Smooth muscle cell (in vitro differentiated cells): ENCODE data around the gene USP19. TPM values are rescaled to one million over a fixed set of nuclear protein-coding genes. Genes with fewer than 3 reads are reported as not detected.

ENCODE experiments used
- DNase-seq: peaks from one replicate; lab custom pipeline; 2025; ENCODE audit not compliant: unreplicated experiment; lab: John Stamatoyannopoulos, UW
- H2AFZ ChIP-seq: fragments of 200-600 bp; sonication (generic); 2 replicates; pipeline ENCODE4 v1.6.0; 2016; ENCODE audit warnings: antibody characterized with exemption, low read depth, mild to moderate bottlenecking
- H3F3A ChIP-seq: fragments of 200-600 bp; sonication (generic); 2 replicates; pipeline ENCODE4 v1.6.0; 2017; ENCODE audit warnings: antibody characterized with exemption, low read depth
- H3K27ac ChIP-seq: fragments of 200-600 bp; sonication (generic); 2 replicates; pipeline ENCODE4 v1.5.1; 2016; ENCODE audit warnings: low read depth, mild to moderate bottlenecking
- H3K27me3 ChIP-seq: fragments of 200-600 bp; sonication (generic); 2 replicates; pipeline ENCODE4 v1.6.1; 2016; ENCODE audit warnings: low read depth, mild to moderate bottlenecking
- H3K36me3 ChIP-seq: fragments of 200-600 bp; sonication (generic); 2 replicates; pipeline ENCODE4 v1.5.1; 2016; ENCODE audit warnings: low read depth
- H3K4me1 ChIP-seq: fragments of 200-600 bp; sonication (generic); 2 replicates; pipeline ENCODE4 v1.5.1; 2016; ENCODE audit warnings: low read depth
- H3K4me2 ChIP-seq: fragments of 200-600 bp; sonication (generic); 2 replicates; pipeline ENCODE4 v1.6.0; 2016; ENCODE audit warnings: mild to moderate bottlenecking
- H3K4me3 ChIP-seq: fragments of 200-600 bp; sonication (generic); 2 replicates; pipeline ENCODE4 v1.5.1; 2016; ENCODE audit warnings: mild to moderate bottlenecking
- H3K79me2 ChIP-seq: fragments of 200-600 bp; sonication (generic); 2 replicates; pipeline ENCODE4 v1.6.0; 2016; ENCODE audit warnings: low read depth, mild to moderate bottlenecking
- H3K9ac ChIP-seq: fragments of 200-600 bp; sonication (generic); 2 replicates; pipeline ENCODE4 v1.6.0; 2016; ENCODE audit warnings: low read depth
- H3K9me3 ChIP-seq: fragments of 200-600 bp; sonication (generic); replicated peaks from 2 replicates; pipeline ENCODE4 v1.5.1; 2016; ENCODE audit warnings: low read depth
- H4K20me1 ChIP-seq: fragments of 200-600 bp; sonication (generic); 2 replicates; pipeline ENCODE4 v1.6.0; 2016; ENCODE audit warnings: low read depth
- CTCF ChIP-seq: fragments of 200-600 bp; sonication (generic); IDR thresholded peaks from 2 replicates; pipeline ENCODE4 v1.5.1; 2017; ENCODE audit warnings: borderline replicate concordance, mild to moderate bottlenecking, antibody characterized with exemption; ENCODE audit not compliant: insufficient read depth, poor library complexity, severe bottlenecking
- WGBS: methylation state at CpG from one replicate; pipeline ENCODE4 v1.1.7; 2016; ENCODE audit warnings: low lambda C conversion rate; 5-methylcytosine and 5-hydroxymethylcytosine counted together
- polyA plus RNA-seq: library from polyadenylated mRNA; unstranded; fragments of >200 nt; fragmentation: Nextera tagmentation; extraction: Ambion mirVana; gene quantifications from 2 replicates; pipeline ENCODE4 v1.2.1, GENCODE V29; 2016
- total RNA-seq: library from RNA; depleted of rRNA; stranded (reverse); fragments of >200 nt; gene quantifications from 2 replicates; pipeline ENCODE4 v1.2.3, GENCODE V29; 2014

Gene USP19
- total and polyA plus RNA-seq, 2 experiments from 2014 or later: 21.1 to 22.1 TPM

GRCh38 chr3:49164983-49165720 is 44.5 kb upstream of the USP19 start:
- TF ChIP-seq CTCF: no peak
- DNase-seq: no peak
- peak overlapping the region; percentile 43 for H3K27ac ChIP-seq
- peaks cover 10% of the 10 kb centered on the region for H3K4me1 ChIP-seq
- H3K9me3 ChIP-seq: no peaks in the 10 kb centered on the region
- H3K4me2 ChIP-seq: peak overlapping the region; percentile 97
- H3K79me2 ChIP-seq: peaks cover 23% of the 10 kb centered on the region
- no peaks in the 10 kb centered on the region for H3K36me3 ChIP-seq
- no peaks in the 10 kb centered on the region for H3F3A ChIP-seq
- H3K4me3 ChIP-seq: peak overlapping the region; percentile 74
- 46% methylated on average over 6 of the region's 6 CpGs for WGBS
- peaks cover 13% of the 10 kb centered on the region for H4K20me1 ChIP-seq
- no peaks in the 10 kb centered on the region for H3K27me3 ChIP-seq
- no peak overlapping the region for H2AFZ ChIP-seq
- H3K9ac ChIP-seq: peak overlapping the region; percentile 84

GRCh38 chr3:49163609-49164008 is 43.0 kb upstream of the USP19 start:
- Histone ChIP-seq H3K4me3 (no peak overlapping the region), H3K9ac (no peak overlapping the region), H3F3A (no peaks in the 10 kb centered on the region), H3K9me3 (no peaks in the 10 kb centered on the region), H4K20me1 (peaks cover 13% of the 10 kb centered on the region), H3K36me3 (no peaks in the 10 kb centered on the region), H2AFZ (no peak overlapping the region), H3K4me1 (peaks cover 10% of the 10 kb centered on the region), H3K79me2 (peaks cover 23% of the 10 kb centered on the region), H3K27ac (no peak overlapping the region), H3K27me3 (no peaks in the 10 kb centered on the region), H3K4me2 (no peak overlapping the region)
- TF ChIP-seq CTCF: no peak
- no peak for DNase-seq
- WGBS: 92% methylated on average over 8 of the region's 8 CpGs

GRCh38 chr3:49162751-49163419 is 42.3 kb upstream of the USP19 start:
- Histone ChIP-seq H3K4me1 (peaks cover 10% of the 10 kb centered on the region), H3K4me3 (no peak overlapping the region), H2AFZ (no peak overlapping the region), H3F3A (no peaks in the 10 kb centered on the region), H3K27ac (no peak overlapping the region), H3K9me3 (no peaks in the 10 kb centered on the region), H3K9ac (no peak overlapping the region), H3K4me2 (no peak overlapping the region), H3K79me2 (peaks cover 23% of the 10 kb centered on the region), H3K27me3 (no peaks in the 10 kb centered on the region), H3K36me3 (no peaks in the 10 kb centered on the region), H4K20me1 (peaks cover 13% of the 10 kb centered on the region)
- no peak for DNase-seq
- no peak for TF ChIP-seq CTCF
- WGBS: 97% methylated on average over 21 of the region's 21 CpGs
